GM12878 (cell line): Measurements from ENCODE around the gene NCF2. TPM values are rescaled to one million over a fixed set of nuclear protein-coding genes. Genes with fewer than 3 reads are reported as not detected.

Experiments used
- polyA plus RNA-seq, 11 experiments: library from polyadenylated mRNA; depleted of rRNA in 4 of 11; unstranded in 6 of 11; stranded (reverse) in 5 of 11; fragments of >200 nt; fragmentation: Nextera tagmentation in 4 of 11; fragmentation: Illumina TruSeq in 1 of 11; extraction: Ambion mirVana in 4 of 11; extraction: Trizol in 1 of 11; gene quantifications; 1 replicate in 1 of 11; 2 replicates in 10 of 11; pipeline versions ENCODE4 v1.2.1 to v1.2.3, GENCODE V29; 2011 to 2016; ENCODE audit warnings: inconsistent platforms in 2 of 11, missing spikeins in 2 of 11, low read depth in 1 of 11
- total RNA-seq, 4 experiments: library from RNA; depleted of rRNA in 3 of 4; stranded (reverse); fragments of >200 nt in 3 of 4; fragmentation: Illumina TruSeq in 1 of 4; extraction: Trizol in 1 of 4; gene quantifications; 2 replicates each; pipeline versions ENCODE4 v1.2.1 to v1.2.3, GENCODE V29; 2013 to 2021

Gene NCF2
- total and polyA plus RNA-seq, 10 of the 15 experiments (the other 5 are each of a cell fraction or from before 2014, with no cell fraction given) = 31.4 to 256 (median 77.1) TPM

Other genes starting within 250 kb of the NCF2 start
- gene NMNAT2, start 172.1 kb downstream of the NCF2 start, total RNA-seq (2014; rRNA removed) = 0.05 and 0.23 TPM in 2 replicates
- gene NMNAT2, start 172.1 kb downstream of the NCF2 start, total RNA-seq (2014; rRNA removed; fragmentation: Illumina TruSeq; extraction: Trizol) = 0.18 and 0.58 TPM in 2 replicates
- gene NMNAT2, start 172.1 kb downstream of the NCF2 start, total RNA-seq (2021) = 0.45 and 0.69 TPM in 2 replicates
- 0.36 and 0.76 TPM in 2 replicates for gene NMNAT2, start 172.1 kb downstream of the NCF2 start, polyA plus RNA-seq (2011; rRNA removed)
- gene NMNAT2, start 172.1 kb downstream of the NCF2 start, polyA plus RNA-seq (2014; fragmentation: Illumina TruSeq; extraction: Trizol) = 0.62 and 1.00 TPM in 2 replicates
- under 1 TPM; 0.02 to 0.09 TPM for gene NMNAT2, start 172.1 kb downstream of the NCF2 start, polyA plus RNA-seq (2014; fragmentation: Nextera tagmentation; extraction: Ambion mirVana)
- 0.12 and 1.4 TPM in 2 replicates for gene NMNAT2, start 172.1 kb downstream of the NCF2 start, polyA plus RNA-seq (2014; rRNA removed)
- 1 to 10 TPM; 1.4 to 2.0 TPM for gene NMNAT2, start 172.1 kb downstream of the NCF2 start, polyA plus RNA-seq (2016; fragmentation: Nextera tagmentation; extraction: Ambion mirVana)
- 19.0 and 20.6 TPM in 2 replicates for gene SMG7, start 118.0 kb downstream of the NCF2 start, total RNA-seq (2014; rRNA removed)
- 25.2 and 28.1 TPM in 2 replicates for gene SMG7, start 118.0 kb downstream of the NCF2 start, total RNA-seq (2014; rRNA removed; fragmentation: Illumina TruSeq; extraction: Trizol)
- gene SMG7, start 118.0 kb downstream of the NCF2 start, total RNA-seq (2021) = 63.9 and 65.4 TPM in 2 replicates
- 55.4 and 60.0 TPM in 2 replicates for gene SMG7, start 118.0 kb downstream of the NCF2 start, polyA plus RNA-seq (2011; rRNA removed)
- 58.1 and 69.1 TPM in 2 replicates for gene SMG7, start 118.0 kb downstream of the NCF2 start, polyA plus RNA-seq (2014; fragmentation: Illumina TruSeq; extraction: Trizol)
- gene SMG7, start 118.0 kb downstream of the NCF2 start, polyA plus RNA-seq (2014; fragmentation: Nextera tagmentation; extraction: Ambion mirVana) = 10 to 100 TPM in 1 of 2 experiments, 1 to 10 TPM in 1; 9.5 to 11.2 TPM
- gene SMG7, start 118.0 kb downstream of the NCF2 start, polyA plus RNA-seq (2014; rRNA removed) = 38.4 and 40.0 TPM in 2 replicates
- gene SMG7, start 118.0 kb downstream of the NCF2 start, polyA plus RNA-seq (2016; fragmentation: Nextera tagmentation; extraction: Ambion mirVana) = 10 to 100 TPM; 46.9 to 53.5 TPM
- 306 and 348 TPM in 2 replicates for gene ARPC5, start 45.3 kb upstream of the NCF2 start, total RNA-seq (2014; rRNA removed)
- 313 and 325 TPM in 2 replicates for gene ARPC5, start 45.3 kb upstream of the NCF2 start, total RNA-seq (2014; rRNA removed; fragmentation: Illumina TruSeq; extraction: Trizol)
- 281 and 291 TPM in 2 replicates for gene ARPC5, start 45.3 kb upstream of the NCF2 start, total RNA-seq (2021)
- 469 and 611 TPM in 2 replicates for gene ARPC5, start 45.3 kb upstream of the NCF2 start, polyA plus RNA-seq (2011; rRNA removed)
- gene ARPC5, start 45.3 kb upstream of the NCF2 start, polyA plus RNA-seq (2014; fragmentation: Illumina TruSeq; extraction: Trizol) = 296 and 313 TPM in 2 replicates
- gene ARPC5, start 45.3 kb upstream of the NCF2 start, polyA plus RNA-seq (2014; fragmentation: Nextera tagmentation; extraction: Ambion mirVana) = 100 to 1,000 TPM; 246 to 274 TPM
- 238 and 284 TPM in 2 replicates for gene ARPC5, start 45.3 kb upstream of the NCF2 start, polyA plus RNA-seq (2014; rRNA removed)
- gene ARPC5, start 45.3 kb upstream of the NCF2 start, polyA plus RNA-seq (2016; fragmentation: Nextera tagmentation; extraction: Ambion mirVana) = 100 to 1,000 TPM; 752 to 784 TPM
- gene APOBEC4, start 62.9 kb upstream of the NCF2 start, total RNA-seq (2014; rRNA removed) = 0.06 TPM in 1 of 2 replicates, not detected in the other
- gene APOBEC4, start 62.9 kb upstream of the NCF2 start, total RNA-seq (2014; rRNA removed; fragmentation: Illumina TruSeq; extraction: Trizol) = not detected in 2 replicates
- not detected in 2 replicates for gene APOBEC4, start 62.9 kb upstream of the NCF2 start, total RNA-seq (2021)
- 0.03 and 0.07 TPM in 2 replicates for gene APOBEC4, start 62.9 kb upstream of the NCF2 start, polyA plus RNA-seq (2011; rRNA removed)
- 0.04 and 0.13 TPM in 2 replicates for gene APOBEC4, start 62.9 kb upstream of the NCF2 start, polyA plus RNA-seq (2014; fragmentation: Illumina TruSeq; extraction: Trizol)
- gene APOBEC4, start 62.9 kb upstream of the NCF2 start, polyA plus RNA-seq (2014; fragmentation: Nextera tagmentation; extraction: Ambion mirVana) = under 1 TPM in 1 of 2 experiments, not detected in 1; 0.05 TPM
- gene APOBEC4, start 62.9 kb upstream of the NCF2 start, polyA plus RNA-seq (2014; rRNA removed) = not detected in 2 replicates
- under 1 TPM in 1 of 2 experiments, not detected in 1; 0.25 TPM for gene APOBEC4, start 62.9 kb upstream of the NCF2 start, polyA plus RNA-seq (2016; fragmentation: Nextera tagmentation; extraction: Ambion mirVana)
- gene RGL1, start 214.7 kb upstream of the NCF2 start, total RNA-seq (2014; rRNA removed) = 19.0 and 20.1 TPM in 2 replicates
- 19.9 and 20.7 TPM in 2 replicates for gene RGL1, start 214.7 kb upstream of the NCF2 start, total RNA-seq (2014; rRNA removed; fragmentation: Illumina TruSeq; extraction: Trizol)
- gene RGL1, start 214.7 kb upstream of the NCF2 start, total RNA-seq (2021) = 18.6 and 20.6 TPM in 2 replicates
- gene RGL1, start 214.7 kb upstream of the NCF2 start, polyA plus RNA-seq (2011; rRNA removed) = 15.6 and 15.7 TPM in 2 replicates
- gene RGL1, start 214.7 kb upstream of the NCF2 start, polyA plus RNA-seq (2014; fragmentation: Illumina TruSeq; extraction: Trizol) = 25.0 and 28.4 TPM in 2 replicates
- 1 to 10 TPM; 8.1 to 9.4 TPM for gene RGL1, start 214.7 kb upstream of the NCF2 start, polyA plus RNA-seq (2014; fragmentation: Nextera tagmentation; extraction: Ambion mirVana)
- gene RGL1, start 214.7 kb upstream of the NCF2 start, polyA plus RNA-seq (2014; rRNA removed) = 15.8 and 17.9 TPM in 2 replicates
- 10 to 100 TPM; 19.0 to 20.9 TPM for gene RGL1, start 214.7 kb upstream of the NCF2 start, polyA plus RNA-seq (2016; fragmentation: Nextera tagmentation; extraction: Ambion mirVana)